Measurements from ENCODE around the gene GPAT3. TPM values are rescaled to one million over a fixed set of nuclear protein-coding genes. Genes with fewer than 3 reads are reported as not detected.
"Not testable (repeated sequence)": the region's sequence is repeated elsewhere in the genome, so short reads cannot be mapped to it uniquely, and the experiment has no call there.

GPAT3 gene
- total RNA-seq, 1 donor from 2014 or later, result 0.99 TPM

GRCh38 chr4:83617371-83618035, 81.6 kb downstream of the GPAT3 start:
- Histone ChIP-seq H3K4me1 (no peaks in the 10 kb centered on the region), H3K9me3 (ENCODE audit: low read depth) (peaks cover 9% of the 10 kb centered on the region), H3K4me3 (no peak overlapping the region), H4K20me1 (ENCODE audit: low read depth) (no peaks in the 10 kb centered on the region), H3K4me2 (no peak overlapping the region), H3K27me3 (no peaks in the 10 kb centered on the region), H3K9ac (no peak overlapping the region), H2AFZ (replicated peaks) (no peak overlapping the region), H3K79me2 (ENCODE audit: low read depth) (no peaks in the 10 kb centered on the region), H3F3A (ENCODE audit: low read depth) (no peaks in the 10 kb centered on the region), H3K36me3 (no peaks in the 10 kb centered on the region), H3K27ac (no peak overlapping the region)
- no peak for TF ChIP-seq CTCF (IDR thresholded peaks at IDR 0.05)
- TF ChIP-seq EZH2phosphoT487 (IDR thresholded peaks at IDR 0.05), result no peak
- TF ChIP-seq EZH2 (IDR thresholded peaks at IDR 0.05), result no peak
- no peaks in the 10 kb centered on the region for H3K36me3 Mint-ChIP-seq
- DNase-seq (ENCODE audit: low spot score), result no peak
- peaks cover 7% of the 10 kb centered on the region for H3K27me3 Mint-ChIP-seq (ENCODE audit: insufficient read depth, low read depth)
- H3K27ac Mint-ChIP-seq, result no peak overlapping the region
- no peaks in the 10 kb centered on the region for H3K4me1 Mint-ChIP-seq
- no peak overlapping the region for H3K4me3 Mint-ChIP-seq
- H3K9me3 Mint-ChIP-seq, result peaks cover 27% of the 10 kb centered on the region

DNA sequence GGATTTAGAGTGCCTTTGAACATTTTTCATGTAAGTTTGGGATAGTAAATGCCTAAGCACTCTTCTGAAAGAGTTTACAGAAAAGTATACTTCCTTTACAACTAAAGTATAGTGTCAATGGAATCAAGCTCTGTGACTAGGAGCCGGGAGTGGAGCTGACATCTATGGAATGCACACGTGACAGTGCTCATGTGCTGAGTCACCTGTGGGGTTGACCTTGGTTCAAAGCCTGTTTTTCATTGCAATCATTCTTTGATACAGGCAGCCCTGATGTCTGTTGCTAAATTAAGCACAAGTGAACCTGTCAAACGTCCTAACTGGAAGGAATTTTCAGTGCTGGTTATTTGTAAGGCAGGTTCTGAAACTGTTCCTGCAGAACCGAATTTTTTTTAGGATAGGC, 82.5 kb downstream of the GPAT3 start:
- Histone ChIP-seq H3K4me3 (no peak overlapping the region), H3K79me2 (ENCODE audit: low read depth) (no peaks in the 10 kb centered on the region), H3K27ac (no peak overlapping the region), H2AFZ (replicated peaks) (no peak overlapping the region), H3F3A (ENCODE audit: low read depth) (no peaks in the 10 kb centered on the region), H3K36me3 (no peaks in the 10 kb centered on the region), H3K27me3 (no peaks in the 10 kb centered on the region), H3K4me1 (no peaks in the 10 kb centered on the region), H3K9ac (no peak overlapping the region), H4K20me1 (ENCODE audit: low read depth) (no peaks in the 10 kb centered on the region), H3K9me3 (ENCODE audit: low read depth) (peaks cover 4% of the 10 kb centered on the region), H3K4me2 (no peak overlapping the region)
- no peak for TF ChIP-seq CTCF (IDR thresholded peaks at IDR 0.05)
- TF ChIP-seq EZH2 (IDR thresholded peaks at IDR 0.05), result no peak
- no peak for TF ChIP-seq EZH2phosphoT487 (IDR thresholded peaks at IDR 0.05)
- no peaks in the 10 kb centered on the region for H3K4me1 Mint-ChIP-seq
- DNase-seq (ENCODE audit: low spot score), result no peak
- H3K27me3 Mint-ChIP-seq (ENCODE audit: insufficient read depth, low read depth), result peaks cover 7% of the 10 kb centered on the region
- H3K36me3 Mint-ChIP-seq, result no peaks in the 10 kb centered on the region
- H3K4me3 Mint-ChIP-seq, result no peak overlapping the region
- H3K9me3 Mint-ChIP-seq, result peaks cover 26% of the 10 kb centered on the region
- H3K27ac Mint-ChIP-seq, result no peak overlapping the region

DNA sequence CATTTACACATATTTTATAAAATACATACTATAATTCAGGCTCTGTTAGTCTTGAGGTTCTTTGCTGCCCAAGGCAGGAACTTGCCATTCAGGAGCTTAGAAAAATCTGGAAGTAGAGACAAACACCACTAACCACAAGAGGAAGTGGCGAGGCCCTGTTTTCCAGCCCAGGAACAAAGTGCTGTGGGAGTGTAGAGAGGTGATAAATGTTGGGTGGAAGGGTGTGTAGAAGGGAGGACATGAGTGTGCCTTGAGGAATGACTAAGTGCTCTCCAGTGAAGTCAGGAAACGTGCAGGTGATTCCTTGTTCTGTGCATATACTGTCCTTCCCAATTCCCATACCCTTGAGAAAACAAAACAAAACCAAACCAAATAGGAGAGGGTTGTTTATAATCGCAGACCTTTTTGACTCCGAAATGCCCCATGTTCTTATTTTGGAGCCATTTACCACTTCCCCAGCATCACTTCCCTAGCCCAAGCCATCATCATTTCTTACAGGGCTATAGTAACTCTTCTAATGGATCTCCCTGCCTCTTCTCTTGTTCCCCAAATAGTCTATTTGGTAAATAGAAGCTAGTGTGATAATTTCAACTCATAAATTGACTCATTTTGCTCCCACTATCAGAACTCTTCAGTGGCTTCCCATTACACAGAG, 83.2 kb downstream of the GPAT3 start:
- H3K79me2 ChIP-seq (ENCODE audit: low read depth), result no peaks in the 10 kb centered on the region
- no peak overlapping the region for H3K9ac ChIP-seq
- no peaks in the 10 kb centered on the region for H3K27me3 ChIP-seq
- no peaks in the 10 kb centered on the region for H3K4me1 Mint-ChIP-seq
- no peak overlapping the region for H3K27ac ChIP-seq
- peaks cover 4% of the 10 kb centered on the region for H3K9me3 ChIP-seq (ENCODE audit: low read depth)
- no peaks in the 10 kb centered on the region for H4K20me1 ChIP-seq (ENCODE audit: low read depth)
- DNase-seq (ENCODE audit: low spot score), result no peak
- H3K27ac Mint-ChIP-seq, result no peak overlapping the region
- H3F3A ChIP-seq (ENCODE audit: low read depth), result no peaks in the 10 kb centered on the region
- no peak overlapping the region for H3K4me3 Mint-ChIP-seq
- H3K27me3 Mint-ChIP-seq (ENCODE audit: insufficient read depth, low read depth), result peaks cover 7% of the 10 kb centered on the region
- no peaks in the 10 kb centered on the region for H3K36me3 ChIP-seq
- no peak overlapping the region for H3K4me2 ChIP-seq
- TF ChIP-seq CTCF (IDR thresholded peaks at IDR 0.05) (no peak), EZH2phosphoT487 (IDR thresholded peaks at IDR 0.05) (no peak), EZH2 (IDR thresholded peaks at IDR 0.05) (no peak)
- no peaks in the 10 kb centered on the region for H3K4me1 ChIP-seq
- no peak overlapping the region for H2AFZ ChIP-seq (replicated peaks)
- no peak overlapping the region for H3K4me3 ChIP-seq
- no peaks in the 10 kb centered on the region for H3K36me3 Mint-ChIP-seq
- peaks cover 22% of the 10 kb centered on the region for H3K9me3 Mint-ChIP-seq

- not testable (repeated sequence) for H3K4me3 ChIP-seq; H3K27ac ChIP-seq; H3K79me2 ChIP-seq (ENCODE audit: low read depth); H3K4me1 Mint-ChIP-seq; H3K27me3 ChIP-seq; H3K9me3 ChIP-seq (ENCODE audit: low read depth); H3K9ac ChIP-seq; H4K20me1 ChIP-seq (ENCODE audit: low read depth); H3F3A ChIP-seq (ENCODE audit: low read depth); H3K36me3 ChIP-seq; H2AFZ ChIP-seq (replicated peaks); H3K27me3 Mint-ChIP-seq (ENCODE audit: insufficient read depth, low read depth); H3K36me3 Mint-ChIP-seq; H3K4me3 Mint-ChIP-seq; H3K27ac Mint-ChIP-seq; DNase-seq (ENCODE audit: low spot score); H3K4me2 ChIP-seq; H3K4me1 ChIP-seq
- peaks cover 17% of the 10 kb centered on the region for H3K9me3 Mint-ChIP-seq
Observed at GRCh38 chr4:83622127-83622526, 86.2 kb downstream of the GPAT3 start.
